Stimulated activated CD8-positive, alpha-beta memory T cell treated with anti-CD3 and anti-CD28 coated beads, Interleukin-7, amount 100 ng/mL, for 24 hours (primary cell): ENCODE results near the gene DYNLL2.
A peak's percentile ranks its signal among the peaks of the same experiment; 100 is the strongest.
"Not testable (repeated sequence)": the region's sequence is repeated elsewhere in the genome, so short reads cannot be mapped to it uniquely, and the experiment has no call there.

Experiments used
- DNase-seq: peaks from one replicate; pipeline ENCODE4 v3.0.0-alpha.2; 2020; ENCODE audit warnings: low read depth

The DYNLL2 gene

GRCh38 chr17:58082870-58083490 is at the start of gene DYNLL2:
TSS of gene DYNLL2 (plus strand) at chr17:58083419. CDS start at chr17:58087091, 3,672 bp downstream.
- DNase-seq: peak; percentile 72

GRCh38 chr17:58039975-58040374 is 43.2 kb upstream of the DYNLL2 start:
- no peak for DNase-seq

DNA sequence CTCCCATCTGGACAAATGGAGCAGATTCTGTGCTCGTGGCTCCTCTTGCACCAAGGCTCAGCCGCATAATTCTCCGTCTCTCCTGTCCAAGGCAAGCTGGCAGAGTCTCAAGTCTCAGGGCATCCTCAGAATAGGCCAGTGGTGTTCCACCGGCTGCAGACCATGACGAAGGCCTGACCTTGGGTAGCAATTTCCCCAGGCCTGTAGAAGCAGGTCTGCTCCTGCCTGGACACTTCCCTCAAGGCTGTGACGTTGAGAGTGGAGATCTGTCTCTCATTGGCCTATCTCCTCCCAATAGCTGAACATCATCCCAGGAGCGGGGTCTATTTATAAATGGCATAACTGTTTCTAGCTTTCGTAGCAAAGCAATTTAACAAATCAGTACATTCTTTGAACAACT is 42.8 kb upstream of the DYNLL2 start:
- no peak for DNase-seq

DNA sequence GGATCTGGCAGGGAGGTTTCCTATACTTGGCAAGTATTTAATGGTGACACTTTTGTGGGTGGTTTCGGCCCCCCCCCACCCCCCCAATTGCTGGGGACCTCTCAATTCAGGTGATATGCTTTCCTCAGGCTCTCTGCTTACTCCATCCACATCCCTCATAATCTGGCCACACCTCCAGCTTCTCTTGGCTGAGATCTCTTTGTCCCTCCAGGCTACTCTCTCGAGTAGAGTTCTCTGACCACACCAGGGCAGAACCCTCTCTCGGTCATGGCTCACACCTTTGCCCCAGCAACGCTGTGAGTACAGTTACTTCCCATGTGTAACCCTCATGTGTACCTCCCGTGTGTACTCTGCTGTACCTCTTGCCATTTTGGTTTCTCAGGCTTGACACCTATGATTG is 42.1 kb upstream of the DYNLL2 start:
- no peak for DNase-seq

DNA sequence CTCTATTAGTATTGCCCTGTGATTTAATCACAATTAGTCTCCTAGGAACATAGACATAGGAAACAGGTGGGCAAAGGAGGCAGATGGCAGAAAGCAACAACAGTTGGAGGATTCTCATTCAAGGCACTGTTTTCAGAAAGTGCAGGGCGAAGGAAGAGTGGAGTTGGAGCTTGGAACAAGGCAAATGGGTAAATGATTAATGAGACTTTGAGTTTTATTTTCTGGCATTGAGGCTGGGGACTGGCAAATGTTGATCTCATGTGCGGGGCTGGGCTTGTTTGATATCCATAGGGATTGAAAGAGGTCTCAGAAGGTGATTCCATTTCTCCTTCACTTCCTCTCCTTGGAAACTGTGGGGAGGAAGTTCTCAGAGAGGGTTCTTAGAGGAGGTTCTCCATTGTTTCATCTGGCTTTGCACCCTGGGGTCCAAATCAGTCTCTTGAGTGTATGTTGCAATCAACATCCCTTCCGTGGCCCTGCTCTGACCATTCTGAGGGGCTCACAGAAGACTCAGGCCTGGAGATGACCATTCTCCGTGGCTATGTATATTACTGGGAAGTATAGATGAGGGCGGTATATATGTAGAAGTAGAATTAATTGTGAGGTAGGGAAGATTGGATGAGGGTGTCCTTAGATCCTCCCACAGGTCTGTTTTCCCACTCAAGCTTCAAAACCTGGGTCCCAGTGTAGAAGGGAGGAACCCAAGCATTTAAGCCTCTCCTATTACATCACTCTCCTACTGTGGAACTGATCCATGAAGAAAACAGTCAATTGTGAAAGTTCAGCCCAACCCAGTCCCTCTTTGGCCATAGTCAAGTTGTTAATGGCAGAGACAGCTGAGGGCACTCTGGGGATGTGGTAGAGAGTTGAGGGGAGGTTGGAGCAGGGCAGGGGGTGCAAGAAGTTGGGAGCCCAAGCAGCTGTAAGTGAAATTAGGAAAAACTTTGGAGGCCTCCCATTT is 39.7 kb upstream of the DYNLL2 start:
- DNase-seq: no peak

DNA sequence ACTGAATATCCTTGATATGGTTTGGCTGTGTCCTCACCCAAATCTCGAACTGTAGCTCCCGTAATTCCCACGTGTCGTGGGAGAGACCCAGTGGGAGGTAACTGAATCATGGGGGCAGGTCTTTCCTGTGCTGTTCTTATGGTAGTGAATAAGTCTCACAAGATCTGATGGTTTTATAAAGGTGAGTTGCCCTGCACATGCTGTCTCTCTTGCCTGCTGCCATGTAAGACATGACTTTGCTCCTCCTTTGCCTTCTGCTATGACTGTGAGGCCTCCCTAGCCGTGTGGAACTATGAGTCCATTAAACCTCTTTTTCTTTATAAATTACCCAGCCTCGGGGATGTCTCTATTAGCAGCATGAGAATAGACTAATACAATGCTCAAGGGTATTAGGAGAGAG is 39.0 kb upstream of the DYNLL2 start:
- DNase-seq: not testable (repeated sequence)

GRCh38 chr17:58046239-58047094 is 36.8 kb upstream of the DYNLL2 start:
- no peak for DNase-seq

DNA sequence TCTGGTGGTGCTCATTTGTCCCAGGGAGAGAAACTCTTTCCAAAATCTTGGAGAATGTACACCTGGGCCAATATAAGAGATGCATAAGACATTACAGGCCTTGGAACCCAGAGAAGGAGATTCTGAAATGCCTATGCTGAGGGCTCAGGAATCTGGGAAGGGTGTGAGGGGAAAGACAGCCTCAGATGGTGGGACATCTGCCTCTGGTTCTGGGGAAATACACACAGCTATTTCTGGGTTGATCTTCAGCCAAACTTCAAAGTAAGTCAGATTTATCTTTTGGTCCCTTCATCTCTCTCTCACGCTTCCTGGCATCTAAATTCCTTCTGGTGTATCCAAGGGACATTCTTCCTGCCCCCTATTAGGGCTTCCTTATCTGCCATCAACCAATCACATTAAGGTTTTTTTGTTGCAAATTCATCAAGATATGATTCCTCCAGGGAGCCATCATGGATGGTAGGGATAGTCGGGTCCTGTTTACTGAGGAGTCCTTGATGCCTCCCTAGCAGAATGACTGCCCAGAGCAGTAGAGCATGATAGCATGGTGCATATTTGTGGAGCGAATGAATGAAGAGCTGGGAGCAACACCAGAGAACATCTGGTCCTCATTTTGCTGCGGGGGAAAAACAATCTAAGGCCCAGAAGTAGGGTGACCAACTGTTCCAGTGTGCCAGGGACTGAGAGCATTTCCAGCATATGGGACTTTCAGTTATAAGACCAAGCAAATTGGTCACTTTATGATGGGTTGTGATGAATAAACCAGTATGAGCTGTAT is 35.7 kb upstream of the DYNLL2 start:
- no peak for DNase-seq

DNA sequence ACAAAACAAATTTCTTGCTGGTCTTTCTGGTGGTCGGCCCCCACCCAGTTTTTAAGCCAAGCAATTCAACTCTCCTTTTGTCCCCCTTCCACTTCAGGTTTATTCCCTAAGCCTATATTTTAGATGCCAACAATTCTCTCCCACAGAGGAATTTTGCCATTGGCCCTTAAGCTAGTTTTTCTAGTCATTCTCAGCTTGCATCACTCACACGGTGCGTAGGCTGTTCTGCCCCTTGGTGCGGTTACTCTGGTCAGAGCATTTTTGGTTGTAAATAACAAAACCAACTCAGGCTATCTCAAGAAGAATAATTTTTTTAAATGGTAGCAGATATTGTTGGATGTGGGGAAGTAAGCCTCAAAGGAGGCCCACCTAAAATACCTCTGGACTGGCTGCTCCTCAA is 33.7 kb upstream of the DYNLL2 start:
- no peak for DNase-seq

DNA sequence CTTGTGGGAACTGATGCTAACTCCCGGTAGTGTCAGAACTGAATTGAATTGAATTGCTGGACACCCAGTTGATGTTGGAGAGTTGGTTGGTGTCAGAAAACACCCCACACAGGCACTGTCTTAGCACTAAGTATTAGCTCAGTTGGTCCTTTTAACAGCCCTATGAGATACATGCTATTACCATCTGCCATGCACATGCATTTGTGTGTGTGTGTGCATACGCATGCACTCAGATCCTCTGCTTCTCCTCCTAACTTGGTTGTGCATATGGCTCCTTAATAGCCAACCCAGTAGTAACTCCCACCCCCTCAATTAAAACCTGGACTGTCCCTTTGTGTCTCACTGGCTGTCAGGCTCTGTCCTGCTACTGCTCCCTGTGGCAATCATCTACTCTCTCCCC is 32.3 kb upstream of the DYNLL2 start:
- no peak for DNase-seq

DNA sequence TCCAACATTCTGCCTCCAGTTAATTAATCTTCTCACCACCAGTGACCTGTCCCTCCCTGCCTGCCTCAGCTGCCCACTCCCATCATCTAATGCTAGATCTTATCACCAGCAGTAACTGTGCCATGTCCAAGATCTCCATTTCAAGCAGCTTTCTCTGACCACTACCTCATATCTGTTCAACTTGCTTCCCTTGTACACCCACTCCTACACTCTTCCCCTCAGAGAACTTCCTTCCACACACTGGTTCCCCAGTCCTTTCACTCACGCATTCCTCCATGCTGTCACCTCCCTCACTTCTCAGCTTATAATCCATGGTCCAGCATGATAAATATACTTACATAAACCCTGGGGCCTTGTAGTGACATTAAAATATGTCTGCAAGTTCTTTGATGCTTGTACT is 31.8 kb upstream of the DYNLL2 start:
- DNase-seq: no peak

DNA sequence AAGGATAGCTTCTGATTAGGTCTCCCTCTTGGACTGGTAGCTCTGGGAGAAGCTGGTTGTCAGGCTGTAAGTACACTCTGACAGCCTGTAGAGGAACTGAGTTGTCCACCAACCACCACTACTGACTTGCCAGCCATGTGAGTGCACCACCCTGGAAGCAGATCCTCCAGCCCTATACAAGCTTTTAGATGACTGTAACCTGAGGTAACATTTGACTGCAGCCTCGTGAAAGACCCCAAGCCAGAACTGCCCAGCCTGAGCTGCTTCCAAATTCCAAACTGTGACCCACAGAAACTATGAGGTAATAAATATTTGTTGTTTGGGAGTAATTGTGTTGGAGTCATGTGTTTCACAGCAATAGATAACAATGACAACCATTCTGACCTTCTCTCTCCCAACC is 30.8 kb upstream of the DYNLL2 start:
- no peak for DNase-seq

DNA sequence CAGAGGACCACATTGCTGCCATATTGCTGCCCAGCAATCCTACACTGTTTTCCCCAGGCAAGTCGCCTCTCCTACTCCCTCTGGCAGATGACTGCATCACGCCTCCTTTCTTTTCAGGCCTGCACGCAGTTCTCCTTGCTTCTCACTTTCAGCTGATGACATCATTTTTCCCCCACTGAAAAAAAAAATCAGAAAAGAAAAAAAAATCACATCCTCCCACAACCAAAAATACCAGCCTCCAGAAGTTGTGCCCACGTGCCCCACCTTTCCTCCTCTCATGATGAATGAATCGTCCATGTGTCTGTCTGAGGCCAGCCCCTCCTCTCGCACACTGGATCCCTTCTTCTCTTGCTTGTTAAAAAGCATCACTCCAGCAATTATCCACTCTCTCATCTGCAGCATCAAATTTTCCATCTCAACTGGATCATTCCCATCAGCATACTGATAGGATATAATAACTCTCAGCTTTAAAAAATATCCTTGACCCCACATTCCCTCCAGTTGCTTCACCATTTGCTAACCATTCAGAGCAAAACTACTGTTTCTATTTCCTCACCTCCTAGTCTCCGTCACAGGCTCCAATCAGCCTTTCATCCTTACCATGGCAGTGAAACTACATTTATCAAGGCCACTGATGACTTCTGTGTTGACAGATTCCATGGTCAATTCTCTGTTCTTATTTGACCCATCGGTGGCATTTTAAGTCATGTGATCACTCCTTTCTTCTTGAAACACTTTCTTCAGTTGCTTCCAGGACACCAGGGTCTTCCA is 30.1 kb upstream of the DYNLL2 start:
- DNase-seq: no peak

- DNase-seq: no peak
Measured at GRCh38 chr17:58054641-58055040, 28.6 kb upstream of the DYNLL2 start.

GRCh38 chr17:58056476-58056875 is 26.7 kb upstream of the DYNLL2 start:
- no peak for DNase-seq

DNA sequence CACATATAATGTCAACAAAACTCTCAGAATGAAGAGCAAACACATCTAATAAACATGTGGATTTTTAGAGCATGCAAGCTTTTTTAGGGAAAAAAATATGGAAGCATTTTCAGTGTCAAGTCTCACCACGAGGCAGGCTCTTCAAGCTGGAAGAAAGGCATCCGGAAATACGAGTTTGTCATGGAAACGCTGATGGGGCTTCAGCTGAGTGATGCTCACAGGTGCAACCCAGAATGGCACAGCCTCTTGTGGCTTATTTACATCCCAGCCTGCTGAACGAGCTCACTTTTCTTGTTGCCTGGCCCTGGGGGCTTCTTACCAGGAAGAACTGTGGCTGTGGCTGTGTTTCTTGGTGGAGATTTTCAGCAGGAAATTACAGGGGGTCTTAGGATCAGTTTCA is 24.1 kb upstream of the DYNLL2 start:
- no peak for DNase-seq

DNA sequence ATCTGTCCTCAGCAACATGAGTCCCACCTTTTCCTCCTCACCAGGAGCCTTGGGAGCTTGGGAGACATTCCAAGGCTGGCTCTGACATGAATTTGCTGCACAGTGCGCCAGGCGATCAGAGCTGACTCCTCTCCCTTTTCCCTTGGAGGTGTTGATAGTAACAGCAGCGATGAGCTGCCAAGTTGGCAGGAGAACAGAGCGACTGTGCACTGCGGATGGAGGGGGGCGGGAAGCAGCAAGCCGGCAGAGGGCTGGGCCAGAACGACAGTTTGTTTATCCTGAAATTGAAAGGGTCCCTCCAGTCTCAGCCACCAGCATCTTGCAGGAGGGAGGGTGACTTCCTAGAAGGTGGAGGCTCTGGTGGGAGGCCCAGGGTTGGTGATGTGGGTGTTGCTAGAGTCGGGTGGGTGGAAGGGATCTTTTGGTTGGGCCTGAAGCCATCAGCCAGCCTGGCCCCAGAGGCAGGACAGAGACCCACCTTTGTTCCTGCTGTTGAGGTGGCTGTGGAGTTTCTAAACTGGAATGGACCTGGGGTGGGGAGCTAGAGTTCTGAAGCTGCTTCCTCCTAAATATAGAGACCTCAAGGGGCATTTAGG is 22.5 kb upstream of the DYNLL2 start:
- no peak for DNase-seq

GRCh38 chr17:58061672-58062071 is 21.5 kb upstream of the DYNLL2 start:
- DNase-seq: no peak

- no peak for DNase-seq
Measured at GRCh38 chr17:58065238-58065637, 18.0 kb upstream of the DYNLL2 start.

DNA sequence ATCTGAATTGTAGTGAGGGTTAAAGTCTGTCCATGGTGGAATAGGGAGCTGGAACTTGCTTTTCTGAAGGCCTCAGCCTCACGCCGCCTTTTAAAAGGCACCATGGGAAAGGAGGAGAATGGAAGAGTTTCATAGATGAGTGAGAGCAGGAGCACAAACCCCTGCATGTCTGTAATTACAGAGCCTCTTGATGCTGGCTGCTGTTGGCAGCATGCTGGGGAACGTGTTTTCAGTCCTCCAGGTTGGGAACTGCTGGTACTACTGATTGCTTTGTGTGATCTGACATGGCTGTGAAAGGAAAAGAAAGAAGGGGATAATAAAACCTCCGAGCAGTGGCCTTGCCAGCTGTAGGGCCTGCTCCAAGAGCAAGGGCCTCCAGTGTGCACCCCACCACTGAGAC is 16.8 kb upstream of the DYNLL2 start:
- no peak for DNase-seq

GRCh38 chr17:58072862-58073261 is 10.4 kb upstream of the DYNLL2 start:
- DNase-seq: no peak
